ENCODE measurements around the gene MME. TPM values are rescaled to one million over a fixed set of nuclear protein-coding genes. Genes with fewer than 3 reads are reported as not detected.
"Not testable (repeated sequence)": the region's sequence is repeated elsewhere in the genome, so short reads cannot be mapped to it uniquely, and the experiment has no call there.

MME gene
- total and polyA plus RNA-seq, 4 donors, result 4.1 to 20.7 (median 9.5) TPM

- DNase-seq (ENCODE audit: low spot score), result no peak
- TF ChIP-seq TAF1 (conservative IDR thresholded peaks at IDR 0.05) (no peak), FOXA2 (IDR thresholded peaks at IDR 0.05) (no peak), JUND (IDR thresholded peaks at IDR 0.05) (no peak), HNF4A (conservative IDR thresholded peaks at IDR 0.05) (no peak), YY1 (IDR thresholded peaks at IDR 0.05) (no peak), ATF3 (IDR thresholded peaks at IDR 0.05) (no peak), EGR1 (IDR thresholded peaks at IDR 0.05; ENCODE audit: low read depth in 2 of 2) (no peak)
- TF ChIP-seq, protein P1, sequence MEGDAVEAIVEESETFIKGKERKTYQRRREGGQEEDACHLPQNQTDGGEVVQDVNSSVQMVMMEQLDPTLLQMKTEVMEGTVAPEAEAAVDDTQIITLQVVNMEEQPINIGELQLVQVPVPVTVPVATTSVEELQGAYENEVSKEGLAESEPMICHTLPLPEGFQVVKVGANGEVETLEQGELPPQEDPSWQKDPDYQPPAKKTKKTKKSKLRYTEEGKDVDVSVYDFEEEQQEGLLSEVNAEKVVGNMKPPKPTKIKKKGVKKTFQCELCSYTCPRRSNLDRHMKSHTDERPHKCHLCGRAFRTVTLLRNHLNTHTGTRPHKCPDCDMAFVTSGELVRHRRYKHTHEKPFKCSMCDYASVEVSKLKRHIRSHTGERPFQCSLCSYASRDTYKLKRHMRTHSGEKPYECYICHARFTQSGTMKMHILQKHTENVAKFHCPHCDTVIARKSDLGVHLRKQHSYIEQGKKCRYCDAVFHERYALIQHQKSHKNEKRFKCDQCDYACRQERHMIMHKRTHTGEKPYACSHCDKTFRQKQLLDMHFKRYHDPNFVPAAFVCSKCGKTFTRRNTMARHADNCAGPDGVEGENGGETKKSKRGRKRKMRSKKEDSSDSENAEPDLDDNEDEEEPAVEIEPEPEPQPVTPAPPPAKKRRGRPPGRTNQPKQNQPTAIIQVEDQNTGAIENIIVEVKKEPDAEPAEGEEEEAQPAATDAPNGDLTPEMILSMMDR (IDR thresholded peaks at IDR 0.05; ENCODE audit: low read depth, low read length, missing input control), result no peak
- H3K36me3 ChIP-seq (ENCODE audit: control insufficient read depth in 4 of 4, insufficient read depth in 3 of 4, low read depth in 1 of 4, low read length in 3 of 4), result no peaks in the 10 kb centered on the region
- no peak overlapping the region for H3K4me3 ChIP-seq (ENCODE audit: low read depth in 1 of 3, low read length in 3 of 3)
- H3K27me3 ChIP-seq (ENCODE audit: control insufficient read depth in 4 of 4, insufficient read depth in 4 of 4, low read length in 3 of 4), result no peaks in the 10 kb centered on the region
- H3K9ac ChIP-seq (ENCODE audit: low read depth in 1 of 2, low read length in 2 of 2), result no peak overlapping the region
- H3K27ac ChIP-seq (ENCODE audit: low read depth in 1 of 2, low read length in 2 of 2), result no peak overlapping the region
- no peaks in the 10 kb centered on the region for H3K9me3 ChIP-seq (ENCODE audit: control insufficient read depth in 4 of 4, low read length in 3 of 4)
- H3K4me1 ChIP-seq (ENCODE audit: control insufficient read depth in 4 of 4, insufficient read depth in 4 of 4, low read length in 3 of 4), result no peaks in the 10 kb centered on the region
Measured at GRCh38 chr3:155211940-155212339, 131.8 kb downstream of the MME start.

DNA sequence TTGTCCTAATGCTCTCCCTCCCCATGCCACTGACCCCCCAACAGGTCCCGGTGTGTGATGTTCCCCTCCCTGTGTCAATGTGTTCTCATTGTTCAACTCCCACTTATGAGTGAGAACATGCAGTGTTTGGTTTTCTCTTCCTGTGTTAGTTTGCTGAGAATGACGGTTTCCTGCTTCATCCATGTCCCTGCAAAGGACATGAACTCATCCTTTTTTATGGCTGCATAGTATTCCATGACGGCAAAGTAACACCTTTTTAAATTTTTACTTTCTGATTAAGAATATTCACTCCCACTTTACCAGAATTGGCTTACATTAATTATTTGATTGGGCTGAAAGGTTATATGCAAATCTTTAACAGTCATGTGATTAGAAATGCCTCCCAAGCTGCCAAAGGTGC lies 135.9 kb downstream of the MME start:
- not testable (repeated sequence) for H3K9ac ChIP-seq (ENCODE audit: low read depth in 1 of 2, low read length in 2 of 2); H3K4me3 ChIP-seq (ENCODE audit: low read depth in 1 of 3, low read length in 3 of 3); H3K4me1 ChIP-seq (ENCODE audit: control insufficient read depth in 4 of 4, insufficient read depth in 4 of 4, low read length in 3 of 4); H3K27ac ChIP-seq (ENCODE audit: low read depth in 1 of 2, low read length in 2 of 2); DNase-seq (ENCODE audit: low spot score); H3K27me3 ChIP-seq (ENCODE audit: control insufficient read depth in 4 of 4, insufficient read depth in 4 of 4, low read length in 3 of 4); H3K9me3 ChIP-seq (ENCODE audit: control insufficient read depth in 4 of 4, low read length in 3 of 4); H3K36me3 ChIP-seq (ENCODE audit: control insufficient read depth in 4 of 4, insufficient read depth in 3 of 4, low read depth in 1 of 4, low read length in 3 of 4)
- WGBS, result 77% methylated on average over 3 of the region's 3 CpGs

GRCh38 chr3:155217591-155217990 lies 137.5 kb downstream of the MME start:
- Histone ChIP-seq H3K36me3 (ENCODE audit: control insufficient read depth in 4 of 4, insufficient read depth in 3 of 4, low read depth in 1 of 4, low read length in 3 of 4) (no peaks in the 10 kb centered on the region), H3K4me1 (ENCODE audit: control insufficient read depth in 4 of 4, insufficient read depth in 4 of 4, low read length in 3 of 4) (no peaks in the 10 kb centered on the region), H3K9me3 (ENCODE audit: control insufficient read depth in 4 of 4, low read length in 3 of 4) (no peaks in the 10 kb centered on the region), H3K27me3 (ENCODE audit: control insufficient read depth in 4 of 4, insufficient read depth in 4 of 4, low read length in 3 of 4) (no peaks in the 10 kb centered on the region), H3K9ac (ENCODE audit: low read depth in 1 of 2, low read length in 2 of 2) (no peak overlapping the region), H3K4me3 (ENCODE audit: low read depth in 1 of 3, low read length in 3 of 3) (no peak overlapping the region), H3K27ac (ENCODE audit: low read depth in 1 of 2, low read length in 2 of 2) (no peak overlapping the region)
- TF ChIP-seq HNF4G (IDR thresholded peaks at IDR 0.05) (no peak), EGR1 (IDR thresholded peaks at IDR 0.05; ENCODE audit: low read depth in 2 of 2) (no peak), JUND (IDR thresholded peaks at IDR 0.05) (no peak), YY1 (IDR thresholded peaks at IDR 0.05) (no peak), SP1 (IDR thresholded peaks at IDR 0.05) (no peak), FOXA1 (IDR thresholded peaks at IDR 0.05) (no peak), ATF3 (IDR thresholded peaks at IDR 0.05) (no peak)
- TF ChIP-seq, protein P2, sequence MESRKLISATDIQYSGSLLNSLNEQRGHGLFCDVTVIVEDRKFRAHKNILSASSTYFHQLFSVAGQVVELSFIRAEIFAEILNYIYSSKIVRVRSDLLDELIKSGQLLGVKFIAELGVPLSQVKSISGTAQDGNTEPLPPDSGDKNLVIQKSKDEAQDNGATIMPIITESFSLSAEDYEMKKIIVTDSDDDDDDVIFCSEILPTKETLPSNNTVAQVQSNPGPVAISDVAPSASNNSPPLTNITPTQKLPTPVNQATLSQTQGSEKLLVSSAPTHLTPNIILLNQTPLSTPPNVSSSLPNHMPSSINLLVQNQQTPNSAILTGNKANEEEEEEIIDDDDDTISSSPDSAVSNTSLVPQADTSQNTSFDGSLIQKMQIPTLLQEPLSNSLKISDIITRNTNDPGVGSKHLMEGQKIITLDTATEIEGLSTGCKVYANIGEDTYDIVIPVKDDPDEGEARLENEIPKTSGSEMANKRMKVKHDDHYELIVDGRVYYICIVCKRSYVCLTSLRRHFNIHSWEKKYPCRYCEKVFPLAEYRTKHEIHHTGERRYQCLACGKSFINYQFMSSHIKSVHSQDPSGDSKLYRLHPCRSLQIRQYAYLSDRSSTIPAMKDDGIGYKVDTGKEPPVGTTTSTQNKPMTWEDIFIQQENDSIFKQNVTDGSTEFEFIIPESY (IDR thresholded peaks at IDR 0.05), result no peak
- TF ChIP-seq, protein P1 (IDR thresholded peaks at IDR 0.05; ENCODE audit: low read depth, low read length, missing input control), result no peak
- 82% methylated on average over 5 of the region's 5 CpGs for WGBS
- no peak for DNase-seq (ENCODE audit: low spot score)

Data from liver (tissue), 9 donors.